A673 (cell line): Measurements from ENCODE around the gene UTP4. TPM values are rescaled to one million over a fixed set of nuclear protein-coding genes. Genes with fewer than 3 reads are reported as not detected.
"Not testable (repeated sequence)": the region's sequence is repeated elsewhere in the genome, so short reads cannot be mapped to it uniquely, and the experiment has no call there.

Source experiments
- BruUV-seq: library from RNA; stranded (reverse); fragments of 400-500 nt; replicated peaks from 2 replicates; lab custom pipeline; 2021; lab: Mats Ljungman, UMichigan
- CTCF ChIA-PET: fragments of 300-600 bp; sonication (Branson Sonifier 250); formaldehyde crosslinking; loops from one replicate; lab custom pipeline; 2022; ENCODE audit warnings: antibody characterized with exemption; lab: Charles Lee
- POLR2A ChIA-PET: fragments of 300-600 bp; sonication (Branson Sonifier 250); formaldehyde crosslinking; loops from one replicate; lab custom pipeline; 2022; ENCODE audit warnings: antibody characterized with exemption; ENCODE audit not compliant: low non-redundant PET; lab: Charles Lee
- DNase-seq: peaks from one replicate; pipeline ENCODE4 v3.0.0-alpha.2; 2015; ENCODE audit warnings: low spot score
- H3K27ac ChIP-seq: fragments of 200-600 bp; sonication (generic); 2 replicates; pipeline ENCODE4 v1.5.1; 2016; ENCODE audit warnings: mixed run types, low read depth, mild to moderate bottlenecking, mixed read lengths, antibody characterized with exemption, low read length; ENCODE audit not compliant: poor library complexity, severe bottlenecking
- H3K27me3 ChIP-seq: fragments of 200-600 bp; sonication (generic); replicated peaks from 2 replicates; pipeline ENCODE4 v1.6.1; 2017; ENCODE audit warnings: mixed run types, low read depth, mild to moderate bottlenecking, mixed read lengths, antibody characterized with exemption, low read length; ENCODE audit not compliant: insufficient read depth, poor library complexity
- H3K36me3 ChIP-seq: fragments of 200-600 bp; sonication (generic); 2 replicates; pipeline ENCODE4 v1.6.1; 2016; ENCODE audit warnings: mixed run types, mild to moderate bottlenecking, mixed read lengths, antibody characterized with exemption, low read length; ENCODE audit not compliant: insufficient read depth, poor library complexity, severe bottlenecking
- H3K4me1 ChIP-seq: fragments of 200-600 bp; sonication (generic); 2 replicates; pipeline ENCODE4 v1.6.1; 2017; ENCODE audit warnings: mixed run types, mild to moderate bottlenecking, mixed read lengths, antibody characterized with exemption, low read length; ENCODE audit not compliant: insufficient read depth, poor library complexity, severe bottlenecking
- H3K4me3 ChIP-seq: fragments of 200-600 bp; sonication (generic); 2 replicates; pipeline ENCODE4 v1.5.1; 2016; ENCODE audit warnings: low read depth, mixed run types, mild to moderate bottlenecking, mixed read lengths, low read length; ENCODE audit not compliant: poor library complexity, severe bottlenecking
- H3K9me3 ChIP-seq: fragments of 200-600 bp; sonication (generic); 2 replicates; pipeline ENCODE4 v1.6.1; 2016; ENCODE audit warnings: mixed run types, low read depth, mild to moderate bottlenecking, mixed read lengths, antibody characterized with exemption, low read length; ENCODE audit not compliant: poor library complexity, severe bottlenecking
- CTCF ChIP-seq: fragments of 300-800, 200-600 bp; sonication (generic); conservative IDR thresholded peaks from 2 replicates; pipeline ENCODE4 v1.5.1; 2017; ENCODE audit warnings: low read depth, mild to moderate bottlenecking, antibody characterized with exemption, low read length, moderate library complexity, mixed read lengths
- EZH2 ChIP-seq: fragments of 200-600 bp; sonication (generic); IDR thresholded peaks from 2 replicates; pipeline ENCODE4 v1.6.1; 2017; ENCODE audit warnings: borderline replicate concordance, low read depth, mild to moderate bottlenecking, mixed read lengths, antibody characterized with exemption, low read length; ENCODE audit not compliant: poor library complexity, severe bottlenecking
- intact Hi-C: fragments of 100-400 bp; cut with micrococcal nuclease; formaldehyde crosslinking; loops from one replicate; pipeline ENCODE4 v1.10.0; 2022; ENCODE audit not compliant: unreplicated experiment
- total RNA-seq: library from RNA; stranded (reverse); gene quantifications from 2 replicates; pipeline ENCODE4 v1.2.3, GENCODE V29; 2021

Gene UTP4
- total RNA-seq, 1 experiment from 2014 or later = 146 TPM

GRCh38 chr16:69126221-69126620, 6.2 kb upstream of the UTP4 start:
- H3K27me3 ChIP-seq = no peaks in the 10 kb centered on the region
- intact Hi-C loops = no loop called here
- H3K4me1 ChIP-seq = peaks cover 17% of the 10 kb centered on the region
- H3K4me3 ChIP-seq = no peak overlapping the region
- no peaks in the 10 kb centered on the region for H3K9me3 ChIP-seq
- BruUV-seq = no TSS peak
- no peak overlapping the region for H3K27ac ChIP-seq
- ChIA-PET CTCF (interaction anchor here (0.5 kb wide), 1 partner anchor 599 kb away, joined by 3 read pairs; no protein-coding TSS in a partner anchor), POLR2A (no interaction called here)
- no peak for DNase-seq
- H3K36me3 ChIP-seq = peaks cover 13% of the 10 kb centered on the region
- TF ChIP-seq CTCF (no peak), EZH2 (no peak)

DNA sequence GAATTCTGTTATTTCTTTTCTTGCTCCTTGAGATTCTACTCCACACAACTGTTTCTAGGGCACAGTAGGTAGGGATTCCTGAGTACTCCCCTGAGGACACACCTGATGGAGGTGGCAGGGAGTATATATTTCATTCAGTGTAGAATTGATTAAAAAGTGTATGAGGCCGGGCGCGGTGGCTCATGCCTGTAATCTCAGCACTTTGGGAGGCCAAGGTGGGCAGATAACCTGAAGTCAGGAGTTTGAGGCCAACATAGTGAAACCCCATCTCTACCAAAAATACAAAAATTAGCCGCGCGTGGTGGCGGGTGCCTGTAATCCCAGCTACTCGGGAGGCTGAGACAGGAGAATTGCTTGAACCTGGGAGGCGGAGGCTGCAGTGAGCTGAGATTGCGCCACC, 5.6 kb upstream of the UTP4 start:
- intact Hi-C loops, POLR2A ChIA-PET, H3K9me3 ChIP-seq, H3K27me3 ChIP-seq, H3K4me3 ChIP-seq, H3K27ac ChIP-seq, CTCF ChIA-PET, BruUV-seq, DNase-seq: not testable (repeated sequence)
- Histone ChIP-seq H3K36me3 (peaks cover 13% of the 10 kb centered on the region), H3K4me1 (peaks cover 17% of the 10 kb centered on the region)

- Histone ChIP-seq H3K27me3 (no peaks in the 10 kb centered on the region), H3K4me3 (no peak overlapping the region), H3K9me3 (no peaks in the 10 kb centered on the region), H3K27ac (no peak overlapping the region), H3K4me1 (peaks cover 17% of the 10 kb centered on the region), H3K36me3 (peaks cover 13% of the 10 kb centered on the region)
- DNase-seq = no peak
- intact Hi-C loops = no loop called here
- TF ChIP-seq EZH2 (no peak), CTCF (no peak)
- POLR2A ChIA-PET = no interaction called here
- no TSS peak for BruUV-seq
- CTCF ChIA-PET = no interaction called here
Observed at GRCh38 chr16:69127966-69128510, 4.4 kb upstream of the UTP4 start.

- peaks cover 13% of the 10 kb centered on the region for H3K36me3 ChIP-seq
- CTCF ChIA-PET = no interaction called here
- no peaks in the 10 kb centered on the region for H3K27me3 ChIP-seq
- H3K4me3 ChIP-seq = peak overlapping the region; percentile 90
- no TSS peak for BruUV-seq
- POLR2A ChIA-PET = no interaction called here
- intact Hi-C loops = no loop called here
- TF ChIP-seq CTCF = no peak
- no peak for TF ChIP-seq EZH2
- peaks cover 17% of the 10 kb centered on the region for H3K4me1 ChIP-seq
- no peaks in the 10 kb centered on the region for H3K9me3 ChIP-seq
- DNase-seq = no peak
- peak overlapping the region; percentile 97 for H3K27ac ChIP-seq
Observed at GRCh38 chr16:69130461-69130860, 2.0 kb upstream of the UTP4 start.
